Skin of body (tissue), 2 donors: ENCODE data around the gene ADAMTSL2. TPM values are rescaled to one million over a fixed set of nuclear protein-coding genes. Genes with fewer than 3 reads are reported as not detected.

Experiments
- DNase-seq: peaks from one replicate; lab custom pipeline; 2025; lab: John Stamatoyannopoulos, UW
- total RNA-seq: library from RNA; depleted of rRNA; stranded (reverse); fragments of >200 nt; gene quantifications from one replicate; pipeline ENCODE4 v1.2.3, GENCODE V29; 2014

Gene ADAMTSL2
- total RNA-seq, 1 donor from 2014 or later = 1.5 TPM

DNA sequence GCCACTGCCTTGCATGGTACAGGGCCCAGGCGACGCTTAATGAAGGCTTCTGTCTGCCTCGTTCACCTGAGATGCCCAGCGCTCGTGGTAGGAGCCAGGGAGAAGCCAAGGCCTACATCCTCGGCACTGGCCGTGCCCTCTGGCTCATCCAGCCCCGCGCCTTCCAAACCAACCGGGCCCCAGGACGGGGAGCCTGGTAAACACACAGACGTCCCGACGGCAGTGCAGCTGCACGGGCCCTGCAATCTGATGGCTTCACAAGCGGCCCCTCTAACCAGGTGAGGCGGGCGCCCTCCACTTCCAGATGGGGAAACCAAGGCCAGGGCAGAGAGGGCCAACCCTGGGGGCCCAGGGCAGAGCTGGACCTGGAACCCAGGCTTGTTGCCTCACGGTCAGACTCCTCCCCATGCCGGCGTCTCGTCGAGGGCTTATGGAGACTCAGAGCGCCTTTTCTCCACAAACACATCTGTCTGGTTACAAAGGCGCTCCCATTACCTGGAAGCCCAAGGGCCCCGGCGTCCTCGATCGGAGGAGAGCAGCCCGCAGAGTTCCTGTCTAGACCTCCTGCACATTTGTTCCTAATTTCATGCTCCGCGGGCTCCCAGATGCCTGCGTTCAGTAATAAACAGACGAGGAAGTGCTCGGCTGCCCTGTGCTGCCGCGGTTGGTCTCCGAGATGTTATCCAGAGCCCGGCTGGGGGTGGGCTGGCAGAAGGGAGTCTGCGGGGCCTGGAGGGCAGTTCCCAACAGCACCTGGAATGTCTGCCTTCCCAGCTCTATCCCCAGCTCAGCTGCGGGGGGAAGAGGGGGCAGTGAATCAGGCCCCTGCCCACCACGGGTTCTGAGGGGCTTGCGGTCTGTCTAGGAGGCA, 51.2 kb downstream of the ADAMTSL2 start:
- no peak for DNase-seq

DNA sequence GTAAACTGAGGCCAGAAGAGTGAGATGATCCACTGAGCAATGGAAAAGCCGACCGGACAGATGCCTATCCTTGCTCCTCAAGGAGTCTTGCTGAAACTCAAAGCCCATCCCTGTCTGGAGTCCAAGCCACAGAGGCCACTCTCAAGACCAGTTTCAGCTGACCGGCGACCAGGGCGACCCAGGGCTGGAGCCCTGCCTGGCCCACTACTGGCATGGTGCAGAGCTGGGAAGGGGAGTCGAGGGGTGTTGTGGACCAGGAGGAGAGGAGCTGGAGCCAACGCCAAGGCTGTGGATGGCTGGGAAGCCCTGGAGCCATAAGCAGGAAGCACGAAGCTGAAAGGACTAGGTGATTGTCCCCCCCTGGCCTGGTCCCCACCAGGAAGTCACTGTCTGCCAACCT, 52.5 kb downstream of the ADAMTSL2 start:
- no peak for DNase-seq

DNA sequence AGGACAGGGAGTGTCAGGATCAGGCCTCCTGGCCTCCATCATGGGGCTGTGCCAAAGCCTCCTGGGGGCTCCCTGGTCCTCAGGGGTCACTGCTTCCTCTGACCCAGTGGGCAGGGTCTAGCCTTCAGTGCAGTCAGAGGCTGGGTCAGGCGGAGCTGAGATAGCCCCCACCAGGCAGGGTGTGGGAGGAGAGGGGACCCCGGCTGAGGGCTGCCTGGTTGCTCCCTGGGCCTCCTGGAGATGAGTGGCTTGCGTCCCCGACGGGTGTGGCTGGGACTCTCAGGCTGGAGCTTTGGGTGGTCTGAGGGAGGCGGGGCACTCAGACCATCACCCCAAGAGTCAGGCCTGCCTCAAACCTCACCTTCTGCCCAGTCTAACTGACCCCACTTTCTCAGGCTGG, 53.0 kb downstream of the ADAMTSL2 start:
- DNase-seq = no peak

DNA sequence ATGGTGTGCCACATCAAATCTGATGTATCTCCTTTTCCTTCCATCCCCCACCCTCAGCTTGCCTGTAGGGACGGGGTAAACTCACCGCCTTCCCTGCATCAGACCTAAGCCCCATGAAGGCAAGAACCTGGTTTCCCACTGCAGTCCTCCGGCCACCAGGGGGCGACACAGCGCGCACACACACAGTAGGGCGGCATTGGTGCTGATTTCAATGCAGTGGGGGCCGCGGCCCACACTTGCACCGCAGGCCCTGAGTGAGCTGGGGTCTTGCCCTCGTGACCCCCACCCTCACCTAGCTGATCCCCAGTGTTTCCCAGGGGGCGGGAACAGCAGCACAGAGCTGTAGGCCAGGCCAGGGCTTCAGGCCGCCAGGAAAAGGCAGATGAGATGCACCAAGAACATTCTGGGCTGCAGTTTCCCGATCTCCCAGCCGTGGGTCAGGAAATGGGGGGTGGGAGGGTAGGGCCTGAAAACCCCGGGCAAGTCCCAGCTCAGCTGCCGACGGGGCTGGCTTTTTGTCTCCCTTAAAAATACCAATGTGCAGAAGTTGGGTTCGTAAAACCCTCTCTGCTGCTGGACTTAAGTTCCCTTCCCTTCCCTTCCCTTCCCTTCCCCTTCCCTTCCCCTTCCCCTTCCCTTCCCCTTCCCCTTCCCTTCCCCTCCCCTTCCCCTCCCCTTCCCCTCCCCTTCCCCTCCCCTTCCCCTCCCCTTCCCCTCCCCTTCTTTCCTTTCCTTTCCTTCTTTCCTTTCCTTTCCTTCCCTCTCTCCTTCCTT, 55.1 kb downstream of the ADAMTSL2 start:
- DNase-seq = no peak

DNA sequence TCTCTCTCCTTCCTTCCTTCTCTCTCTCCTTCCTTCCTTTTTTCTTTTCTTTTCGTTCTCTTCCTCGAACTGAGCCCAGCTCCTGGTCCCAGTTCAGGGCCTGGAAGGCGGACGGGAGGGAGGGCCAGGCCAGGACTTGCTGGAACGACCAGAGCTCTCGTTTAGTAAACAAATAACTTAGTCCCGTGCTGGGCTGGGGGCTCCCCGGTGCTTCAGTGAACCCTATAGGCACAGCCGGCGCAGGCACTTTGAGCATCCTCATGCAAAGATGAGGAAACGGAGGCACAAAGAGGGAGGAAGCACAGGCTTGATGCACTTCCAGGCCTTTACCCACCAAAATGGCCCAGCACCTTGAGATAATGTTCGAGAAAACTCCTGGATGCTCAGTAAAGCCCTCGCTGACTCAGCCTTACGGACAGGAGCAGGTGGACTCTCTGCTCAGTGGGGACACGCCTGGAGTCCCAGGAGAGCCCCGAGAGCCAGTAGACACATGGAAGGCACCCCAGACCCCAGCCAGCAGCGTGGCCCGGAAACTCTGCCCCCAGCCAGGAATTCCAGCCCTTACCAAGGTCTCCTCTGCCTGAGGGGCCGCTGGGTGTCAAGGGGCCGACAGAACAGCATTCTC, 55.8 kb downstream of the ADAMTSL2 start:
- DNase-seq = no peak

DNA sequence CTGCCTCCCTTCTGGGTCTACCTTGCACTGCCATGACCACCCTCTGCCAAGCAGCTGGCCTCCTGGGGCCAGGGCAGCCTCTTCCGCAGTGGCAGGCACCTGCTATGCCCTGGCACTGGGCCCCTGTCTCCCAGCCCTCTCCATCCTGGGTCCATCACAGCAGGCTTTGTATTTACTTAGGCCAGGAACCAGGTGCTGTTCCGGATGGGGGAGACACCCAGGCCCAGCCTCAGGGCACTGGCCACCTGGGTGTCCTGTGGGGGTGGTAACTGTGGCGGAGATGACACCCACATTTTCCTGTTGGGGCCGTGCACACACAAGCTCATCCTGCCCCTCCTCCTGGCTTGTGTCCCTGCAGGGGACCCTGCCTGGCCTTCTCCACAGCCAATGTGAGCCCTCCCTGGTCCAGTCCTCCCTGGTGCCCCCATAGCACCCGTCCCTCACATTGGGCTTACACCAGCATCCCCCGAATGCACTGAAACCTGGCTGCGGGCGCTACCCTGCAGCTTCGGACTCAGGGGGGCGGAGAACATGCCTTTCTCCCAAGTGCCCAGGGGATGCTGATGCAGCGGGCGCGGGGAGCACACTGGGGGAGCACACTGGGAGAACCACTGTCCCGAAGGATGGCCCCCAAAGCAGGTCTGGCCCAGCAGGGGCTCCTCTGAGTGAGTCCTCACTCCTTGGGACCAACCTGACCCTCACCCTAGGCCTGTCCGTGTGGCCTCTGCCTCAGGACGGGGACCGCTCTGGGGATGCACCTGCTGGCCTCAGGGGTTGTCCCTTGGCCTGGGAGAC, 56.8 kb downstream of the ADAMTSL2 start:
- DNase-seq = no peak

DNA sequence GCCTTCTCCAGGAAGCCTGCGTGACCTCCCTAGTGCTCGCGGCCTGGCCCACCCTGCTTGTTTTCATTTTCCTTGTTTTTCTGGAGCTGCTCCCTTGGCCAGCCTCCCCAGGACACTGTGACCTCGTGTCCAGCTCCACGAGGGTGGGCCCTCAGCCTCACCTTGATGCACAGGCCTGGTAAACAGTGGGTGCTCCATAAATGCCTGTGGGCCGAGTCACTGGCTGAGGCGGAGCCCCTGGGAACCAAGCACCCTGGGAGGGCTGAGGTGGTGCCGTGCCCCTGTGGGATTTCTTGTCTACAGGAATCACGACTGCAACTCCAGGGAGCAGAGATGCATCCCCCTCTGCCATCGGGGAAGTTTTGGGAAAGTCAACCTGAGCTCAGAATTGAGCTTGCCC, 57.5 kb downstream of the ADAMTSL2 start:
- DNase-seq = no peak

DNA sequence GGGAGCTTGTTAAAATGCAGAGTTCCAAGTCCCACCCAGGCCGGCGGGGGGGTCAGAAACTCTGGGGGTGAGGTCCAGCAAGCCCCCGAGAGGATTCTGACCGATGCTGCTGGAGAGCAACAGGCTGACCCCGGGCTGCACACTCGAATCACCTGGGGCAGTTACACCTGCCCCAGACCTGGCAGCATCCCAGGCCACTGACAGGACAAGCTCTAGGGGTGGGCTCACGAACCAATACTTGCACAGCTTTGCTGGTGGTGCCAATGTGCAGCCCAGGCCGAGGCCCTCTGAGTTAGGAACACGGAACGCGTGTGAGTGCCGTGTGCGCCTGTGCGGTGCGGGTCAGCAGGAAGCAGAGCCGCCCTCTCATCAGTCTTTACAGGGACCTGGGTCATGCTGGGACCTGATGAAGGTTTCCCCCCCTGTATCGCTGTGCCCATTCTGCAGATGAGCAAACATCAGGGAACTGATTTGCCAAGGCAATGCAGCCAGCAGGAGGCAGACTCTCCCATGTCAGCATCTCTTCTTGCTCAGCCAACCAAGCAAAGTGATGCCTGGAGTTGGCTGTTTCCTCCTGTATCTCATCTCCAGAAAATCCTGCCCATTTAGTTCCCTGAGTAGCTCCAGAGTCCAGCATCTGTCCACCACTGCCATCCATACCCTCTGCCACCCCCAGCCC, 58.4 kb downstream of the ADAMTSL2 start:
- DNase-seq = no peak

DNA sequence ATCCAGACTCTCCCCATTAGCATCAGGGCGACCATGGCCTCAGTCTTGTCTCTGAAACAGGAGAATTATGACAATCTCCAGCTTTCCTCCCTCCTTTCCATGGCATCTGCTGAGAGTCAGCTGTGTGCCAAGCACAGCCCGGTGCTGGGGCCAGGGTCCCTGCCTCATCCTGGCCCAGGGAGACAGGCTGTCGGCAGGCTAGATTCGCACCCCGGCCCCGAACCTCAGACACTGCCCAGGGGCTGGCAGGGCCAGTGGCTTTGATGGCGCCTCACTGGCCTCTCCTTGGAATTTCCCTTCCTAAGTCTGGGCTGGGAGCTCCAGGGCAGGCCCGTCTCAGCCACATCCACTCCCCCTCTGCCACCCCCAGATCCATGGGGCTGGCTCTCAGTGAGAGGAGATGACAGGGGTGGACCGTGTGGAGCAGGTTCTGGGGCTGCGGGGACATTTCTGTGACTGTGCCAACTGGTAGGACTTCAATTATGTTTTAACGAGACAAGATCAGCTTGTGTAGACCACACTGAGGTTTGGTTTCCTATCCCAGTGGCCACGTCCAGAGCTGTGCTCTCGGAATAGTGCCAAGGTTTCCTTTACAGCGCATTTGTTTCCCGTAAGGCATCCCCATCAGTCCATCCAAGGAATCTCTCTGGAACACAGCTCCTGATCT, 59.2 kb downstream of the ADAMTSL2 start:
- DNase-seq = no peak

DNA sequence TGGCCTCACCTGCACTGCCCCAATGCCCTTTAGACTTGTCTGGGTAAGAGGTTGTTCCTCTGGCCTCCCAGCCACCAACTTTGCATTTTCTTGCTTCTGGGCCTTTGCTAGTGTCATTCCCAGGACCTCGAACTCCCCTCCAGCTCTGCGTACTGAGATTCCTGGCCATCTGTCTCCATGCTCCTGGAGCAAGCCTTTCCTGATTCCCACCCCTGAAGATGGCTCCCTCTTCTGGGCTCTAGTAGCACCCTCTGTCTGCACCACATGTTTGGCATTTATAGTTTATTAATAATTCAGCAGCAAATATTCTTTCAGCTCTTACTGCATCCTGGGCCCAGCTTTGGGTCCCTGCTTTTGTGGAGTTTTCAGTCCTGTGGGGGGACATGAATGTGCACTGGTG, 59.8 kb downstream of the ADAMTSL2 start:
- no peak for DNase-seq

DNA sequence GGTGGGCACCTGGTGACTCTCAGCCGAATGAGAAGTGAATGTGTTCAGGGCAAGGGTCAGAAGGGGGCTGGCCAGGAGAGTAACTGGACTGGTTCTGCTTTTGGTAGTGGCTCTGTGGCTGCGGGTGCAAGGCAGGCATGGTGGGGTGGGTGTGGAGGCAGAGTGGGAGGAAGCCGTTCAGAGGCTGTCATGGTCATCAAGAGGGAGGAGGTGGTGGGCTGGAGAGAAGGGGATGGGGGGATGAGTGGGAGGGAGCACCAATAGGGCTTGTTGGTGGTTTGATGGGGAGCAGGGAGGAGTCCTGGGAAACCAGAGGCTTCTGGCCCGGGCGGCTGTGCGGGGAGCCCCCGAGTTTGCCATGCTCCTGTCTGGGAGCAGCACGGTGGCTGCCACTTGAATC, 61.4 kb downstream of the ADAMTSL2 start:
- no peak for DNase-seq

DNA sequence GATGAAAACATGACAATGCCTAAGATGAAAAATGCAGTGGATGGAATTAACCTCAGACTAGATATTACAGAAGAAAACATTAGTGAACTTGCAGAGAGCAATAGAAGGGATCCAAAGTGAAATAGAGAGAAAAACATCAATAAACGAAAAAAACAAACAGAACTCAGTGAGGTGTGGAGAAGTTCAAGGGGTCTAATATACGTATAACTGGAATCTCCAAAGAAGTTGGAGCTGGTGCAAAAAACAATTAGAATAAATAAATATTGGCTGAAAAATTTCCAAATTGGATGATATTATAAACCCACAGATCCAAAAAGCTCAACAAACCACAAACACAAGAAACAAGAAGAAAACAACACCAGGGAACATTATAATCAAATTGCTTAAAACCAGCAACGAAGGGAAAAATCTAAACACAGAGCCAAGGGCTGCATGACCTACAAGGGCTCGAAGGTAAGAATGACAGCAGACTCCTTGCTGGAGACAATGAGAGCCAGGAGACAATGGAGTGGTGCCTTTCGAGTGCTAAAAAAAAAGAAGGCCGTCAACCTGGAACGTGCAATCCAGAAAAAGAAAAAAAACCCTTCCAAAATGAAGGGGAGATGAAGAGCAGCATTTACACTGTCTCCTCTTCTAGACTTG, 62.9 kb downstream of the ADAMTSL2 start:
- DNase-seq = no peak

DNA sequence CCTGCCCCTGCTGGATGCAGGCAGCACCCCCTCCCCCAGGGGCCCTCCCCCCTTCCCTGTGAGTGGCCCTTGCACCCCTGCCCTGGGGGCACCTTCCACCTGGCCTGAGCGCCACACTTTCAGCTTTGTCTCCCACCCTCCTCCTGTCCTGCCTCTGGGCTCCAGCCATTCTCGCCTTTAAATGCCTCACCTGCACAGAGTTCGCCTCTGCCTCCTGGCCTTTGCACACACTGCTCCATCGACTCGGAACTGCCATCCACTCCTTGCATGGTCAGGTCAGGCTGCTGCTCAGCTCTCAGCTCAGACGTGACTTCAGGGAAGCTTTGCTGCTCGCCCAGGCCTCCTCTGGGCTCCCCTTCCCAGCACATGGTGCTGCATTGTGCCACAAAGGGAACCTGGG, 64.5 kb downstream of the ADAMTSL2 start:
- DNase-seq = no peak

DNA sequence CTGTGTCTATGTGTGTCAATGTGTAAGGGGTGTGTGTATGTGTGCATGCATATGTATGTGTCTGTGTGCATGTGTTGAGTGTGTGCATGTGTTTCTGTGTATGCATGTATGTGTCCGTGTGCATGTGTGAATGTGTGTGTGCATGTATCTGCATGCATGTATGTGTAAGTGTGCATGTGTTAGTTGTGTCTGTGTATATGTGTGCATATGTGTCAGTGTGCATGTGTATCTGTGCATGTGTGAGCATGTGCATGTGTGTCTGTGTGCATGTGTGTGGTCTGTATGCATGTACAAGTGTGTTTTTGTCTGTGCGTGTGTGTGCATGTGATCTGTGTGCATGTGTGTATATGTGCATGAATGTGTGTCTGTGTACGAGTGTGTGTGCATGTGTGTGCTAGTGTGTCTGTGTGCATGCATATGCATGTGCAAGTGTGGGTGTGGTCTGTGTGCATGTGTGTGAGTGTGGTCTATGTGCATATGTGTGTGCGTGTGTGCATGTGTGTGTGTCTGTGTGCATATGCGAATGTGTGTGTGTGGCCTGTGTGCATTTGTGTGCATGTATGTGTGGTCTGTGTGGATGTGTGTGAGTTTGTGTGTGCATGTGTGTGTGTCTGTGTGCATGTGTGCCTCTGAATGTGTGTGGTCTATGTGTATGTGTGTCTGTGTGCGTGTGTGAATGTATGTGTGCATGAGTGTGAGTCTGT, 65.1 kb downstream of the ADAMTSL2 start:
- no peak for DNase-seq

DNA sequence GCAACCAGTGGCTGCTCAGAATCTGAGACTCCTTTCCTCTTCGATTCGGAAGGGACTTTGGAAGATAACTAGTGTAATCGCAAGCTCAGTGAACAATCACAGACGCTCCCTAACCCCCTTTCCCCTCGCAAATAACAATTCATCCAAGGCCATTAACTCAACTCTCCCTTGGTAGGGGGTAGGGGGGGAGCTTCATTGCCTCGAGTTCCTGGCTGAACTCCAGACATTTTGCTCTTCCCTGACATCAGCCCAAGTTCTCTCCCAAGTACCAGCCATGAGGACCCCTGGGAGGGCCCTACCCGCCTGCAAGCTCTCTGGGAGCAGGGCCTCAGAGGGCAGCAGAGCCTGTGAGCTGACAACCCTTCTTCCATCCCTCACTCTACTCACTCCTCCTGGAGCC, 66.2 kb downstream of the ADAMTSL2 start:
- no peak for DNase-seq

DNA sequence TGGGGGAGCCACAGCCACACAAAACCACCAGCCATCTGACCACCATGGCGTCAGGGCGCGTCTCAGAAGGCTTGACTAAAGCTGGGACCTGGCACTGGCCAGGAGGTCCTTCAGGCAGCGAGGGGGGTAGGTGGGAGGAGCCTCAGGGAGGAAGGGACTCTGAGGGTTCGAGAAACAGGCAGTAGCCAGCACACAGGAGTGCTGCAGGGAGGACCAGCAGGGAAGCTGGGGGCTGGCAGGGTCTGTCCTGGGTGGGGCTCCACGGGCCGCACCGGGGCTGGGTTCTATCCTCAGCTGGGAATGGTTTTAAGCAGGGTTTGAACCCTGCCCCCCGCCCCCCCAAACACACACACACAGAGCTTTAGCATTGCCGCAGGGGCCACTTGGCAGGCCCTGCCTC, 67.2 kb downstream of the ADAMTSL2 start:
- no peak for DNase-seq

DNA sequence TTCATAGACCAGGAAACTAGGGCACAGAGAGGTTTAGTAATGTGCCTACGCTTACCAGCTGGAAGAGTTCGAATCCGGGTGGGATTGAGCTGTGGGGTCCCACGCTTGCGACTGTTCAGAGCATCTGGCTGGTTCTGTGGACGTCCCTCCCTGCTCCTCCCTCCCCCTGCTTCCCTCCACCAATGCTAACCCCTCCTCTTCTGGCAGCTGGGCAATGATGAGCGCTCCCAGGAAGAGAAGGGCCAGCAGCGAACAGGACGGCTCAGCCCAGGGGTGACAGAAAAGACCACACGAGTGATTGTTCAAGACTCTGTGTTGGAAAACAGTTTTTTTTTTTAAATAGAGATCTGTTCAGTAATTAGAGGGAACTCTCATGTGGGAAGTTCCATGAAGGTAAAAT, 67.8 kb downstream of the ADAMTSL2 start:
- no peak for DNase-seq

DNA sequence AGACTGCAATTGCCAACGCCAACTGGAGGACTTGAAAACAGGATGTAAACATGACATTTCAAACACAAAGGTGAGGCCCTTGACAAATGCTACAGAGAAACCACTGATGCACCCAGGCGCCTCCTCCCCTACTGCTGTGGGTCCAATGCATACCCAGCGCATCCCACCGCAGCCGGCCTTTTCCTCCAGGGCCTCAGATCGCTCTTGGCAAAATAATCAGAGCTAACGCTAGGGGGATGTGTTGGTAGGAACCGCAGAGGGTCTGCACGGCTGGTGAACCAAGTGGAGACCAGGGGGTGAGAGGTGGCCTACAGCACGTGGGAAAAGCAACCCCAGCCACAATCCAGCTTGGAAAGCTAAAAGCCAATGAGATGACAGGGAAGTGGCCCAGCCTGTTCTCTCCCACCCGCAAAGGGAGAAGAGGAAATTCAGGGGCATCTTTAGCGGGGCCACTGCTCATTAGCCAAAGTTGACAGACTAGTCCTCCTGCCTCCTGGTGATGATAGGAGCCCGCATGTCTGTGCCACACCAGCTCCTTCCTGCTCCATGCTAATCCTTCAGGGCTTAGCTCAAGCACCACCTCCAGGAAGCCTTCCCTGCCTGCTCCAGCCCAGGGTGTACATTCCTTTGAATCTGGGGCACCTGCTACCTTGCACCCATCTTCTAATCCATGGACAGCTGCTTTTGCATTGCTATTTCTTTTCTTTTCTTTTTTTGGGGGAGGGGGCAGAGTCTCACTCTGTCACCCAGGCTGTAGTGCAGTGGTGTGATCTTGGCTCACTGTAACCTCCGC, 68.8 kb downstream of the ADAMTSL2 start:
- DNase-seq = no peak
